ENCODE measurements around the gene NHERF2. TPM values are rescaled to one million over a fixed set of nuclear protein-coding genes. Genes with fewer than 3 reads are reported as not detected.

Gene NHERF2
- total RNA-seq, 4 donors from 2014 or later: 10.3 to 97.1 (median 33.1) TPM

GRCh38 chr16:2083409-2083808 lies 56.7 kb downstream of the NHERF2 start:
- Histone ChIP-seq H3K36me3 (no peaks in the 10 kb centered on the region), H3K4me1 (no peaks in the 10 kb centered on the region), H3K9me3 (no peaks in the 10 kb centered on the region), H3K27ac (peak overlapping the region in 1 of 2 donors; percentile 32), H3K4me3 (no peak overlapping the region), H3K27me3 (no peaks in the 10 kb centered on the region)
- no peak for TF ChIP-seq POLR2A (IDR thresholded peaks at IDR 0.05)
- TF ChIP-seq CTCF (IDR thresholded peaks at IDR 0.05): no peak
- DNase-seq: no peak
- intact Hi-C loops (cut with DNase I; ENCODE audit: low total_unique reads): no loop called here

GRCh38 chr16:2083876-2084780 lies 57.4 kb downstream of the NHERF2 start:
- H3K4me3 ChIP-seq: no peak overlapping the region
- H3K4me1 ChIP-seq: no peaks in the 10 kb centered on the region
- no peaks in the 10 kb centered on the region for H3K9me3 ChIP-seq
- H3K36me3 ChIP-seq: no peaks in the 10 kb centered on the region
- no peak for DNase-seq
- H3K27ac ChIP-seq: no peak overlapping the region
- intact Hi-C loops (cut with DNase I; ENCODE audit: low total_unique reads): no loop called here
- TF ChIP-seq POLR2A (IDR thresholded peaks at IDR 0.05) (no peak), CTCF (IDR thresholded peaks at IDR 0.05) (no peak)
- H3K27me3 ChIP-seq: no peaks in the 10 kb centered on the region

GRCh38 chr16:2084895-2085625 lies 58.4 kb downstream of the NHERF2 start:
- Histone ChIP-seq H3K36me3 (no peaks in the 10 kb centered on the region), H3K27me3 (no peaks in the 10 kb centered on the region), H3K4me1 (no peaks in the 10 kb centered on the region), H3K9me3 (no peaks in the 10 kb centered on the region), H3K4me3 (no peak overlapping the region), H3K27ac (no peak overlapping the region)
- intact Hi-C loops (cut with DNase I; ENCODE audit: low total_unique reads): no loop called here
- DNase-seq: no peak
- no peak for TF ChIP-seq CTCF (IDR thresholded peaks at IDR 0.05)
- no peak for TF ChIP-seq POLR2A (IDR thresholded peaks at IDR 0.05)

- no peaks in the 10 kb centered on the region for H3K36me3 ChIP-seq
- intact Hi-C loops (cut with DNase I; ENCODE audit: low total_unique reads): no loop called here
- H3K4me3 ChIP-seq: no peak overlapping the region
- H3K4me1 ChIP-seq: no peaks in the 10 kb centered on the region
- no peaks in the 10 kb centered on the region for H3K27me3 ChIP-seq
- TF ChIP-seq CTCF (IDR thresholded peaks at IDR 0.05) (no peak), POLR2A (IDR thresholded peaks at IDR 0.05) (no peak)
- no peak for DNase-seq
- no peaks in the 10 kb centered on the region for H3K9me3 ChIP-seq
- no peak overlapping the region for H3K27ac ChIP-seq
Measured at GRCh38 chr16:2085669-2086068, 59.0 kb downstream of the NHERF2 start.

Data from uterus (tissue), 4 donors.